Lower lobe of right lung (tissue), 2 donors: ENCODE measurements around the gene OR4Q2. TPM values are rescaled to one million over a fixed set of nuclear protein-coding genes. Genes with fewer than 3 reads are reported as not detected.

Experiments
- ATAC-seq, 2 donors: fragments of 200-7000 bp; cut with Tn5 transposase; one replicate each; pipeline ENCODE4 v1.9.1; 2020 to 2022; ENCODE audit warnings: mild to moderate bottlenecking in 2 of 2, moderate library complexity in 2 of 2
- DNase-seq: peaks from one replicate; pipeline ENCODE4 v3.0.0-alpha.2; 2020
- H3K27ac ChIP-seq: fragments of 200-600 bp; one replicate; pipeline ENCODE4 v1.8.0; 2022
- H3K27me3 ChIP-seq: fragments of 200-600 bp; one replicate; pipeline ENCODE4 v1.8.0; 2022; ENCODE audit warnings: low read depth
- H3K36me3 ChIP-seq: fragments of 200-600 bp; one replicate; pipeline ENCODE4 v1.8.0; 2022; ENCODE audit warnings: mild to moderate bottlenecking
- H3K4me1 ChIP-seq: fragments of 200-600 bp; one replicate; pipeline ENCODE4 v1.8.0; 2022
- H3K4me3 ChIP-seq: fragments of 200-600 bp; one replicate; pipeline ENCODE4 v1.8.0; 2022; ENCODE audit warnings: mild to moderate bottlenecking
- H3K9me3 ChIP-seq: fragments of 200-600 bp; one replicate; pipeline ENCODE4 v1.8.0; 2022
- intact Hi-C: fragments of 100-400 bp; cut with DNase I; formaldehyde crosslinking; loops from one replicate; pipeline ENCODE4 v1.11.0; 2022
- total RNA-seq: library from RNA; stranded (reverse); fragmentation: NEBNext Ultra II Directional; extraction: Animal tissue kit (Norgen Biotek cat#: 25700); gene quantifications from one replicate; pipeline ENCODE4 v1.2.1, GENCODE V29; 2021
- TF ChIP-seq, protein P1 (sequence below): fragments of 200-600 bp; IDR thresholded peaks from one replicate; pipeline ENCODE4 v1.8.0; 2022; ENCODE audit warnings: antibody characterized with exemption, mild to moderate bottlenecking
- donor health status: DM: no; HTN: yes; CAD: no; lungs with severe emphysema.

The OR4Q2 gene
- total RNA-seq, 1 donor from 2014 or later, result not detected

- no peak overlapping the region for H3K27ac ChIP-seq
- intact Hi-C loops, result no loop called here
- no peak for ATAC-seq
- TF ChIP-seq, protein P1, sequence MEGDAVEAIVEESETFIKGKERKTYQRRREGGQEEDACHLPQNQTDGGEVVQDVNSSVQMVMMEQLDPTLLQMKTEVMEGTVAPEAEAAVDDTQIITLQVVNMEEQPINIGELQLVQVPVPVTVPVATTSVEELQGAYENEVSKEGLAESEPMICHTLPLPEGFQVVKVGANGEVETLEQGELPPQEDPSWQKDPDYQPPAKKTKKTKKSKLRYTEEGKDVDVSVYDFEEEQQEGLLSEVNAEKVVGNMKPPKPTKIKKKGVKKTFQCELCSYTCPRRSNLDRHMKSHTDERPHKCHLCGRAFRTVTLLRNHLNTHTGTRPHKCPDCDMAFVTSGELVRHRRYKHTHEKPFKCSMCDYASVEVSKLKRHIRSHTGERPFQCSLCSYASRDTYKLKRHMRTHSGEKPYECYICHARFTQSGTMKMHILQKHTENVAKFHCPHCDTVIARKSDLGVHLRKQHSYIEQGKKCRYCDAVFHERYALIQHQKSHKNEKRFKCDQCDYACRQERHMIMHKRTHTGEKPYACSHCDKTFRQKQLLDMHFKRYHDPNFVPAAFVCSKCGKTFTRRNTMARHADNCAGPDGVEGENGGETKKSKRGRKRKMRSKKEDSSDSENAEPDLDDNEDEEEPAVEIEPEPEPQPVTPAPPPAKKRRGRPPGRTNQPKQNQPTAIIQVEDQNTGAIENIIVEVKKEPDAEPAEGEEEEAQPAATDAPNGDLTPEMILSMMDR, result no peak
- H3K36me3 ChIP-seq, result no peaks in the 10 kb centered on the region
- no peaks in the 10 kb centered on the region for H3K9me3 ChIP-seq
- no peak overlapping the region for H3K4me3 ChIP-seq
- H3K27me3 ChIP-seq, result no peaks in the 10 kb centered on the region
- no peak for DNase-seq
- H3K4me1 ChIP-seq, result no peaks in the 10 kb centered on the region
These were observed 42.3 kb downstream of the OR4Q2 start for GRCh38 chr14:20044243-20044642.

- no peak overlapping the region for H3K27ac ChIP-seq
- no peak overlapping the region for H3K4me3 ChIP-seq
- TF ChIP-seq, protein P1, result no peak
- intact Hi-C loops, result no loop called here
- DNase-seq, result no peak
- H3K9me3 ChIP-seq, result no peaks in the 10 kb centered on the region
- no peaks in the 10 kb centered on the region for H3K27me3 ChIP-seq
- no peaks in the 10 kb centered on the region for H3K4me1 ChIP-seq
- ATAC-seq, result no peak
- H3K36me3 ChIP-seq, result no peaks in the 10 kb centered on the region
These were observed 46.2 kb downstream of the OR4Q2 start for GRCh38 chr14:20048202-20048601.

Other genes with a start within 250 kb of the OR4Q2 start
- gene OR4M1, start 228.7 kb upstream of the OR4Q2 start, total RNA-seq, result not detected
- gene OR4N2, start 198.4 kb upstream of the OR4Q2 start, total RNA-seq, result not detected
- gene OR4K2, start 127.0 kb upstream of the OR4Q2 start, total RNA-seq, result not detected
- not detected for gene OR4K5, start 81.6 kb upstream of the OR4Q2 start, total RNA-seq
- gene OR4K1, start 71.2 kb upstream of the OR4Q2 start, total RNA-seq, result not detected
- gene OR4K15, start 26.6 kb upstream of the OR4Q2 start, total RNA-seq, result not detected
- not detected for gene OR4K14, start 17.1 kb downstream of the OR4Q2 start, total RNA-seq
- not detected for gene OR4K13, start 33.9 kb downstream of the OR4Q2 start, total RNA-seq
- not detected for gene OR4L1, start 57.9 kb downstream of the OR4Q2 start, total RNA-seq
- gene OR4K17, start 108.6 kb downstream of the OR4Q2 start, total RNA-seq, result not detected
- not detected for gene OR4N5, start 136.7 kb downstream of the OR4Q2 start, total RNA-seq
- gene OR11G2, start 188.7 kb downstream of the OR4Q2 start, total RNA-seq, result not detected
- gene OR11H6, start 221.5 kb downstream of the OR4Q2 start, total RNA-seq, result not detected
- gene OR11H7, start 226.8 kb downstream of the OR4Q2 start, total RNA-seq, result not detected
- not detected for gene OR11H4, start 237.1 kb downstream of the OR4Q2 start, total RNA-seq